Ovary (tissue), 3 donors: Measurements from ENCODE around the gene CRYL1.

ENCODE experiments used
- CTCF ChIP-seq, 3 donors: fragments of 450-650 bp in 2 of 3; fragments of 200-600 bp in 1 of 3; IDR thresholded peaks; one replicate each; pipeline versions ENCODE4 v1.5.1 to v1.8.0; 2016 to 2022; ENCODE audit warnings: antibody characterized with exemption in 3 of 3, mild to moderate bottlenecking in 1 of 3
- POLR2A ChIP-seq: fragments of 450-650 bp; IDR thresholded peaks from one replicate; pipeline ENCODE4 v1.6.1; 2017; ENCODE audit warnings: antibody characterized with exemption, mild to moderate bottlenecking, moderate library complexity
- donor health status: DM: no; HTN: no; CAD: no.

GRCh38 chr13:20460761-20461160 lies 64.9 kb downstream of the CRYL1 start:
- TF ChIP-seq CTCF (IDR thresholded peaks at IDR 0.05) (no peak), POLR2A (no peak)
